Activated CD8-positive, alpha-beta memory T cell treated with anti-CD3 and anti-CD28 coated beads, Interleukin-2, amount 10 ng/mL, durations not matched to agents 7 days and 5 days (primary cell): ENCODE data around the gene MANBA. TPM values are rescaled to one million over a fixed set of nuclear protein-coding genes. Genes with fewer than 3 reads are reported as not detected.
"Not testable (repeated sequence)": the region's sequence is repeated elsewhere in the genome, so short reads cannot be mapped to it uniquely, and the experiment has no call there.

ENCODE experiments used
- ATAC-seq: fragments of 150-1000 bp; cut with Tn5 transposase; one replicate; pipeline ENCODE4 v1.10.0; 2021; ENCODE audit warnings: moderate library complexity
- CTCF ChIA-PET: fragments of 350-600 bp; sonication (Branson Sonifier 250); formaldehyde crosslinking; loops from one replicate; lab custom pipeline; 2021; ENCODE audit warnings: antibody characterized with exemption; lab: Charles Lee
- DNase-seq: peaks from one replicate; pipeline ENCODE4 v3.0.0-alpha.2; 2020
- H3K27ac Mint-ChIP-seq: one replicate; pipeline ENCODE4 v1.8.0; 2021; ENCODE audit warnings: mild to moderate bottlenecking, mixed read lengths
- H3K27me3 Mint-ChIP-seq: one replicate; pipeline ENCODE4 v1.8.0; 2021; ENCODE audit warnings: mixed read lengths
- H3K36me3 Mint-ChIP-seq: one replicate; pipeline ENCODE4 v1.8.0; 2021; ENCODE audit warnings: mild to moderate bottlenecking, mixed read lengths
- H3K4me1 Mint-ChIP-seq: one replicate; pipeline ENCODE4 v1.8.0; 2021; ENCODE audit warnings: mixed read lengths
- H3K4me3 Mint-ChIP-seq: one replicate; pipeline ENCODE4 v1.8.0; 2021; ENCODE audit warnings: mild to moderate bottlenecking, moderate library complexity, mixed read lengths
- H3K9me3 Mint-ChIP-seq: one replicate; pipeline ENCODE4 v1.8.0; 2022; ENCODE audit warnings: low read depth, mixed read lengths
- total RNA-seq, 2 experiments: library from RNA; stranded (reverse); gene quantifications; one replicate each; pipeline ENCODE4 v1.2.3, GENCODE V29; 2021

Gene MANBA
- total RNA-seq, 2 experiments from 2014 or later, result 12.1 to 16.5 TPM

- DNase-seq, result no peak
- H3K9me3 Mint-ChIP-seq, result no peaks in the 10 kb centered on the region
- no peak overlapping the region for H3K27ac Mint-ChIP-seq
- ATAC-seq, result no peak
- peaks cover 5% of the 10 kb centered on the region for H3K27me3 Mint-ChIP-seq
- H3K4me3 Mint-ChIP-seq, result no peak overlapping the region
- peaks cover 19% of the 10 kb centered on the region for H3K36me3 Mint-ChIP-seq
- CTCF ChIA-PET, result interaction anchor here (0.9 kb wide), 1 partner anchor 285 kb away, joined by 3 read pairs; no protein-coding TSS in a partner anchor
- peaks cover 24% of the 10 kb centered on the region for H3K4me1 Mint-ChIP-seq
Observed at GRCh38 chr4:102758241-102759160, 2.3 kb downstream of the MANBA start.

DNA sequence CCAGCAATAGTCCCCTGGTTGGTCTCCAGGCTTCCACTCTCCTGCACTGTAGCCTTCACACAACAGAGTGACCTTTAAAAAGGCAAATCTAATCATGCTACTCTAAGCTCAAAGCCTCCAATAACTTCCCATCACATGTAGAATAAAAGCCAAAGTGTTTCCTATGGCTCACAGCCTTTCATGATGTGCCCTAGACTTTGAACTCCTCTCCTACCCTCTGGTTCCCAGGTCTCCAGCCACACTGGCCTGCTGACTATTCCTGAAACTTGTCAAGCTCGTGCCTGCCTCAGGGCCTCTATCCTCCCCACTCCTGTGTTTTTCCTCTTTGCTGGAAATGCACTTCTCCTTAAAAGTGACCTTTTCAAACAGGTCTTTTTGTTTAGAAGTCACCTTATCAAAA lies 3.1 kb downstream of the MANBA start:
- H3K4me1 Mint-ChIP-seq, result peaks cover 24% of the 10 kb centered on the region
- no peaks in the 10 kb centered on the region for H3K9me3 Mint-ChIP-seq
- CTCF ChIA-PET, result no interaction called here
- no peak for DNase-seq
- peaks cover 19% of the 10 kb centered on the region for H3K36me3 Mint-ChIP-seq
- no peak overlapping the region for H3K27ac Mint-ChIP-seq
- peaks cover 5% of the 10 kb centered on the region for H3K27me3 Mint-ChIP-seq
- no peak overlapping the region for H3K4me3 Mint-ChIP-seq
- no peak for ATAC-seq

DNA sequence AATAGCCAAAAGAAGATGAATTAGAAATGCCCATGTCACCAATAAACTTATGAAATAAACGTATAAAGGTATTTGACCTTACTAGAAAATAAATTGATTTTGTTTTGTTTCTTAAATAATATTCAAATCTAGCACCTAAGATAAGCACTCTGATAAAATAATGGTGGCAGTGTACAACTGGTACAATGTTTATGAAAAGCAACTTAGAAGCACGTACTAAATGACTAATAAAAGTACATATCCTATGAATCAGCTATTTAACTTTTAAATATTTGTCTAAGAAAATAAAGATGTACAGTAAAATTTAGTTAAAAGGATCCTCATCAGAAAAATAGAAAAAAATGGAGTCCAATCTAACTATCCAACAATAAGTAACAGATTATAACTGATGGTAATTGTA lies 6.7 kb downstream of the MANBA start:
- H3K4me3 Mint-ChIP-seq, result no peak overlapping the region
- peaks cover 5% of the 10 kb centered on the region for H3K4me1 Mint-ChIP-seq
- CTCF ChIA-PET, result no interaction called here
- no peak for DNase-seq
- H3K27me3 Mint-ChIP-seq, result no peaks in the 10 kb centered on the region
- no peaks in the 10 kb centered on the region for H3K9me3 Mint-ChIP-seq
- ATAC-seq, result no peak
- peaks cover 36% of the 10 kb centered on the region for H3K36me3 Mint-ChIP-seq
- no peak overlapping the region for H3K27ac Mint-ChIP-seq

DNA sequence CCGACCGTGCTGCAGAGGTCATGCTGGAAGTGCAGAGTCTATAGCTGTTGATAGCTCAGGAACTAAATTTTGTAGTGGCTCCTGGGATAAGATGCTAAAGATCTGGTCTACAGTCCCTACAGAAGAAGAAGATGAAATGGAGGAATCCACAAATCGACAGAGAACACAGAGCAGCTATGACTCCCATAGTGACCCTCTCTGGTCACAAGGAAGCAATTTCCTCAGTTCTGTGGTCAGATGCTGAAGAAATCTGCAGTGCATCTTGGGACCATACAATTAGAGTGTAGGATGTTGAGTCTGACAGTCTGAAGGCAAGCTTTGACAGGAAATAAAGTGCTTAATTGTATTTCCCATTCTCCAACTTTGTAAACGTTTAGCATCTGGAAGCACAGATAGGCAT lies 8.8 kb downstream of the MANBA start:
- Mint-ChIP-seq H3K4me1 (no peaks in the 10 kb centered on the region), H3K27me3 (no peaks in the 10 kb centered on the region), H3K36me3 (peaks cover 33% of the 10 kb centered on the region), H3K27ac (no peak overlapping the region), H3K4me3 (no peak overlapping the region), H3K9me3 (no peaks in the 10 kb centered on the region)
- CTCF ChIA-PET, result no interaction called here
- ATAC-seq, result no peak
- no peak for DNase-seq

GRCh38 chr4:102743352-102743751 lies 17.4 kb downstream of the MANBA start:
- H3K4me3 Mint-ChIP-seq, CTCF ChIA-PET, H3K27me3 Mint-ChIP-seq, H3K4me1 Mint-ChIP-seq, ATAC-seq, DNase-seq, H3K27ac Mint-ChIP-seq, H3K9me3 Mint-ChIP-seq: not testable (repeated sequence)
- H3K36me3 Mint-ChIP-seq, result peaks cover 36% of the 10 kb centered on the region

DNA sequence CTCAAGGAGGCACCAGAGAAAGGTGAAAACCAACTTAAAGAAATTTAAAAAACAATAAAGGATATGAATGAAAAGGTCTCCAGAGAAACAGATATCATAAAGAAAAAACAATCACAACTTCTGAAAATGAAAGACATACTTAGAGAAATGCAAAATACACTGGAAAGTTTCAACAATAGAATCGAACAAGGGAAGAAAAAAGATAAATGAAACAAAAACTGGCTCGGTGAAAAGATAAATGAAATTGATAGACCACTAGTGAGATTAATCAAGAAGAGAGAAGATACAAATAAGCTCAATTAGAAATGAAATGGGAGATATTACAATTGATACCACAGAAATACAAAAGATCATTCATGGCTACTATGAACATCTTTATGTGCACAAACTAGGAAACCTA lies 22.0 kb downstream of the MANBA start:
- Mint-ChIP-seq H3K36me3 (peaks cover 28% of the 10 kb centered on the region), H3K4me1 (peaks cover 18% of the 10 kb centered on the region)
- H3K9me3 Mint-ChIP-seq, H3K4me3 Mint-ChIP-seq, DNase-seq, H3K27me3 Mint-ChIP-seq, CTCF ChIA-PET, H3K27ac Mint-ChIP-seq, ATAC-seq: not testable (repeated sequence)

GRCh38 chr4:102736636-102737549 lies 23.9 kb downstream of the MANBA start:
- CTCF ChIA-PET, result interaction anchor here (1.2 to 2.5 kb wide), 2 partner anchors 10 to 16 kb away, joined by 3 to 6 read pairs; no protein-coding TSS in a partner anchor
- Mint-ChIP-seq H3K9me3 (peaks cover 5% of the 10 kb centered on the region), H3K36me3 (peaks cover 34% of the 10 kb centered on the region), H3K4me3 (no peak overlapping the region), H3K27me3 (no peaks in the 10 kb centered on the region), H3K27ac (no peak overlapping the region), H3K4me1 (peaks cover 23% of the 10 kb centered on the region)
- ATAC-seq (no peak), DNase-seq (no peak)

- no peak for DNase-seq
- no peak for ATAC-seq
- Mint-ChIP-seq H3K36me3 (peaks cover 36% of the 10 kb centered on the region), H3K27me3 (no peaks in the 10 kb centered on the region), H3K4me1 (peaks cover 23% of the 10 kb centered on the region), H3K27ac (no peak overlapping the region), H3K4me3 (no peak overlapping the region), H3K9me3 (peaks cover 7% of the 10 kb centered on the region)
- CTCF ChIA-PET, result interaction anchor here (1.1 to 2.5 kb wide), 2 partner anchors 12 to 42 kb away, joined by 3 to 6 read pairs; no protein-coding TSS in a partner anchor
Observed at GRCh38 chr4:102735582-102735981, 25.2 kb downstream of the MANBA start.

DNA sequence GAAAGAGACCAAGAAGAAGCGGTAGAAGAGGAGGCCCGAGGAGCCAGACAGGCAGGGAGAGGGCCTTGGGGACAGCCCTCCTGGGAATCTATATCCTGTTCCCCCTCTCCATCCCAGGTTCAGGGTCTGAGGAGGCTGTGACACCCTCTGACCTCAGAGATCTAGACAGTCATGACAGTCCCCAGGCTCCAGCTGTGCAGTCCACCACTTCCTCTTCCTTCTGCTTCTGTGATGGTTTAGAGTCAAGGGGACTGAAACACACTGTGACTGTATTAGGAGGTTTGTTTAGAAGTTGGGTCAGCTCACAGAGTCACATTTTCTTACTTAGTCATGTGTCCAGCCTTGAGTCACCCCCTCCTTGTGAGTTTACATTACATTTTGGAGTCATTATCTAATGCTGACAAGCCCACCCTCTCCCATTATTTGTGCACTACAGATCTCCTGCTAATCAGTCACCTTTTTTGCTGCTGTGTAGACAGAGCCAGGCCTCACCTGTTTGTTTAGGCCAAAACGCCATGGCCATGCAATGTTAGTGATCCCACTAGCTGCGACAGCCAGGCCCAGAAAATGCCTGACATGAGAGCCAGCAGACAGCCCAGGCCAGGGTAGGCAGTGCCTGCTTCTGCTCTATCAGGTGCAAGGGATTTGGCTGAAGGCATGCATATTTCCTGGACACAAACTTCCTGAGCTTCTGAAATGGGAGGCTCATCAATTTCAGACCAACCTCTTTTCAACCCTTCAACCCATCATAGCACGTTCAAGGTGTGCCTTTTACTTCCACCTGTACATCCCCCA lies 26.0 kb downstream of the MANBA start:
- H3K4me3 Mint-ChIP-seq, result no peak overlapping the region
- H3K27me3 Mint-ChIP-seq, result no peaks in the 10 kb centered on the region
- ATAC-seq (peak; percentile 97), DNase-seq (peak; percentile 77)
- CTCF ChIA-PET, result interaction anchor here (2.5 kb wide), 1 partner anchor 12 kb away, joined by 6 read pairs; no protein-coding TSS in a partner anchor
- peaks cover 10% of the 10 kb centered on the region for H3K9me3 Mint-ChIP-seq
- H3K36me3 Mint-ChIP-seq, result peaks cover 38% of the 10 kb centered on the region
- peak overlapping the region; percentile 75 for H3K27ac Mint-ChIP-seq
- H3K4me1 Mint-ChIP-seq, result peaks cover 23% of the 10 kb centered on the region

DNA sequence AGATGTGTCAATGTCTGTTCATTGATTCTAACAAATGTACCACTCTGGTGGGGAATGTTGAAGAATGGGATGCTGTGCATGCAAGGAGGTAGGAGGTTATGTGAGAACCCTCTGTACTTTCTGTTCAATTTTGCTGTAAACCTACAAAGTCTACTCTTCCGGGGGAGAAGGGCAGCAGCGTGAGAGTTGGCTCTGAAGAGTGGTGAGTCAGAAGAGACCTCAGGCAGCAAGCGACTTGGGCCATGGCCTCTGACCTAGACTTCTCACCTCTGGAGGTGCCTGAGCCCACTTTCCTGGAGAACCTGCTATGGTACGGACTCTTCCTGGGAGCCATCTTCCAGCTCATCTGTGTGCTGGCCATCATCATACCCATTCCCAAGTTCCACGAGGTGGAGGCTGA lies 26.7 kb downstream of the MANBA start:
- H3K9me3 Mint-ChIP-seq, result peaks cover 10% of the 10 kb centered on the region
- peaks cover 23% of the 10 kb centered on the region for H3K4me1 Mint-ChIP-seq
- H3K36me3 Mint-ChIP-seq, result peaks cover 41% of the 10 kb centered on the region
- peak overlapping the region; percentile 74 for H3K27ac Mint-ChIP-seq
- DNase-seq (no peak), ATAC-seq (no peak)
- H3K27me3 Mint-ChIP-seq, result no peaks in the 10 kb centered on the region
- CTCF ChIA-PET, result no interaction called here
- no peak overlapping the region for H3K4me3 Mint-ChIP-seq

GRCh38 chr4:102733084-102733483 lies 27.7 kb downstream of the MANBA start:
- peaks cover 23% of the 10 kb centered on the region for H3K4me1 Mint-ChIP-seq
- H3K9me3 Mint-ChIP-seq, result peaks cover 5% of the 10 kb centered on the region
- peaks cover 32% of the 10 kb centered on the region for H3K36me3 Mint-ChIP-seq
- H3K27me3 Mint-ChIP-seq, result no peaks in the 10 kb centered on the region
- no peak overlapping the region for H3K4me3 Mint-ChIP-seq
- ATAC-seq (no peak), DNase-seq (no peak)
- H3K27ac Mint-ChIP-seq, result no peak overlapping the region
- CTCF ChIA-PET, result interaction anchor here (0.6 kb wide), 1 partner anchor 395 kb away, joined by 3 read pairs; no protein-coding TSS in a partner anchor

GRCh38 chr4:102732678-102733077 lies 28.1 kb downstream of the MANBA start:
- peaks cover 23% of the 10 kb centered on the region for H3K4me1 Mint-ChIP-seq
- no peak for ATAC-seq
- H3K9me3 Mint-ChIP-seq, result peaks cover 5% of the 10 kb centered on the region
- peaks cover 32% of the 10 kb centered on the region for H3K36me3 Mint-ChIP-seq
- DNase-seq, result no peak
- no peaks in the 10 kb centered on the region for H3K27me3 Mint-ChIP-seq
- no peak overlapping the region for H3K4me3 Mint-ChIP-seq
- H3K27ac Mint-ChIP-seq, result no peak overlapping the region
- CTCF ChIA-PET, result no interaction called here
